IPS-NIHi7 (cell line): ENCODE measurements around the gene RAPGEF3.

Source experiments
- DNase-seq: peaks from one replicate; pipeline ENCODE4 v3.0.0; 2012; ENCODE audit warnings: mixed read lengths; ENCODE audit errors: extremely low spot score

The RAPGEF3 gene

GRCh38 chr12:47687636-47688035 lies 71.0 kb downstream of the RAPGEF3 start:
- DNase-seq: no peak

- DNase-seq: peak; percentile 41
Observed at GRCh38 chr12:47686645-47687240, 71.9 kb downstream of the RAPGEF3 start.
